ENCODE results near the gene RAB44.

DNA sequence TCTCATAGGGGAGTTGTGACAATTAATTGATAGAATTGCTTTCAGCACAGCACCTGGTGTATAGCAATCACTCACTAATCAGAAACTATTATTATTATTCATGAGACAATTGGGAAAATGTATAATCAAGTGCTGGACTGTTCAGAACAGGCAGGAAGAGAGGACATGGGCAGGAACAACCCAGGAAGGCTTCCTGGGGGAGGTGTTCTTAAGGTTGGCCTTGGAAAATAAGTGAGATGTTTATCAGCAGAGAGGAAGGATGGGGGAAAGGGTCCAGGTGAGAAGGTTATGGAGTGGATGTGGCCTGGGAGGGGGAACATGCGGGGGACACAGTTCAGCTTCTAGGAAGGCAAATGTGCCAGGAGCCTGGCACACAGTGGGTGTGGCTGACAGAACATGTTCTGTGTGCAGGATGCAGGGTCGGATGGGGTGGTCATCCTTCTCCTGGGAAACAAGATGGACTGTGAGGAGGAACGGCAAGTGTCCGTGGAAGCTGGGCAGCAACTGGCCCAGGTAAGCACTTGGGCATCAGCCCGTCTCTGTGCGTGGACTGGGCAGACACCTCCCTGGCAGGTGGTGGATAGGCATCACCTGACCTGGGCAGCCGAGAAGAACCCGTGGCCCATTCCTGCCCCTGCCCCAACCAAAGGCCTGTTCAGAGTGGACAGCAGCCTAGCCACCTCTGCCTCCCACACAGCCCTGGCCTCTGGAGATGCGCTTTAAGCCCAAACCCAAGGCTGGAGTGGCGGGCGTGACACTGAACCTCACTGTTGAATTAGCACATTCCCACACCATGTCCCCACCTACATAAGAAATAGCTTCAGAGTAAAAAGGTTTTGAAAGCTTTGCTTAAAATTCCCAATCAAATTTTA is 30.9 kb downstream of the RAB44 start:
- TF ChIP-seq, protein P1, sequence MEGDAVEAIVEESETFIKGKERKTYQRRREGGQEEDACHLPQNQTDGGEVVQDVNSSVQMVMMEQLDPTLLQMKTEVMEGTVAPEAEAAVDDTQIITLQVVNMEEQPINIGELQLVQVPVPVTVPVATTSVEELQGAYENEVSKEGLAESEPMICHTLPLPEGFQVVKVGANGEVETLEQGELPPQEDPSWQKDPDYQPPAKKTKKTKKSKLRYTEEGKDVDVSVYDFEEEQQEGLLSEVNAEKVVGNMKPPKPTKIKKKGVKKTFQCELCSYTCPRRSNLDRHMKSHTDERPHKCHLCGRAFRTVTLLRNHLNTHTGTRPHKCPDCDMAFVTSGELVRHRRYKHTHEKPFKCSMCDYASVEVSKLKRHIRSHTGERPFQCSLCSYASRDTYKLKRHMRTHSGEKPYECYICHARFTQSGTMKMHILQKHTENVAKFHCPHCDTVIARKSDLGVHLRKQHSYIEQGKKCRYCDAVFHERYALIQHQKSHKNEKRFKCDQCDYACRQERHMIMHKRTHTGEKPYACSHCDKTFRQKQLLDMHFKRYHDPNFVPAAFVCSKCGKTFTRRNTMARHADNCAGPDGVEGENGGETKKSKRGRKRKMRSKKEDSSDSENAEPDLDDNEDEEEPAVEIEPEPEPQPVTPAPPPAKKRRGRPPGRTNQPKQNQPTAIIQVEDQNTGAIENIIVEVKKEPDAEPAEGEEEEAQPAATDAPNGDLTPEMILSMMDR (IDR thresholded peaks at IDR 0.05): no peak
- no peak for TF ChIP-seq POLR2A (IDR thresholded peaks at IDR 0.05; ENCODE audit: low read length)
- TF ChIP-seq MYC (IDR thresholded peaks at IDR 0.05; ENCODE audit: borderline replicate concordance, low read length): no peak
- TF ChIP-seq RFX5 (IDR thresholded peaks at IDR 0.05): no peak
- no peak for TF ChIP-seq JUN (IDR thresholded peaks at IDR 0.05)
- TF ChIP-seq, protein P2, sequence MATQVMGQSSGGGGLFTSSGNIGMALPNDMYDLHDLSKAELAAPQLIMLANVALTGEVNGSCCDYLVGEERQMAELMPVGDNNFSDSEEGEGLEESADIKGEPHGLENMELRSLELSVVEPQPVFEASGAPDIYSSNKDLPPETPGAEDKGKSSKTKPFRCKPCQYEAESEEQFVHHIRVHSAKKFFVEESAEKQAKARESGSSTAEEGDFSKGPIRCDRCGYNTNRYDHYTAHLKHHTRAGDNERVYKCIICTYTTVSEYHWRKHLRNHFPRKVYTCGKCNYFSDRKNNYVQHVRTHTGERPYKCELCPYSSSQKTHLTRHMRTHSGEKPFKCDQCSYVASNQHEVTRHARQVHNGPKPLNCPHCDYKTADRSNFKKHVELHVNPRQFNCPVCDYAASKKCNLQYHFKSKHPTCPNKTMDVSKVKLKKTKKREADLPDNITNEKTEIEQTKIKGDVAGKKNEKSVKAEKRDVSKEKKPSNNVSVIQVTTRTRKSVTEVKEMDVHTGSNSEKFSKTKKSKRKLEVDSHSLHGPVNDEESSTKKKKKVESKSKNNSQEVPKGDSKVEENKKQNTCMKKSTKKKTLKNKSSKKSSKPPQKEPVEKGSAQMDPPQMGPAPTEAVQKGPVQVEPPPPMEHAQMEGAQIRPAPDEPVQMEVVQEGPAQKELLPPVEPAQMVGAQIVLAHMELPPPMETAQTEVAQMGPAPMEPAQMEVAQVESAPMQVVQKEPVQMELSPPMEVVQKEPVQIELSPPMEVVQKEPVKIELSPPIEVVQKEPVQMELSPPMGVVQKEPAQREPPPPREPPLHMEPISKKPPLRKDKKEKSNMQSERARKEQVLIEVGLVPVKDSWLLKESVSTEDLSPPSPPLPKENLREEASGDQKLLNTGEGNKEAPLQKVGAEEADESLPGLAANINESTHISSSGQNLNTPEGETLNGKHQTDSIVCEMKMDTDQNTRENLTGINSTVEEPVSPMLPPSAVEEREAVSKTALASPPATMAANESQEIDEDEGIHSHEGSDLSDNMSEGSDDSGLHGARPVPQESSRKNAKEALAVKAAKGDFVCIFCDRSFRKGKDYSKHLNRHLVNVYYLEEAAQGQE (IDR thresholded peaks at IDR 0.05): no peak
- TF ChIP-seq, protein P3, sequence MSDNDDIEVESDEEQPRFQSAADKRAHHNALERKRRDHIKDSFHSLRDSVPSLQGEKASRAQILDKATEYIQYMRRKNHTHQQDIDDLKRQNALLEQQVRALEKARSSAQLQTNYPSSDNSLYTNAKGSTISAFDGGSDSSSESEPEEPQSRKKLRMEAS (IDR thresholded peaks at IDR 0.05): no peak
- no peak for TF ChIP-seq RAD21 (conservative IDR thresholded peaks at IDR 0.05 in 1 of 2, IDR thresholded peaks at IDR 0.05 in 1 of 2)
